GM21515 (cell line): ENCODE measurements around the gene CCDC186.

Experiments
- ATAC-seq: cut with Tn5 transposase; IDR thresholded peaks from one replicate; pipeline ENCODE4 v1.9.1; 2021; ENCODE audit not compliant: unreplicated experiment

CCDC186 gene

GRCh38 chr10:114071178-114071577 is 102.8 kb downstream of the CCDC186 start:
- ATAC-seq = no peak
